ENCODE measurements around the gene TMEM94.

Gene TMEM94

DNA sequence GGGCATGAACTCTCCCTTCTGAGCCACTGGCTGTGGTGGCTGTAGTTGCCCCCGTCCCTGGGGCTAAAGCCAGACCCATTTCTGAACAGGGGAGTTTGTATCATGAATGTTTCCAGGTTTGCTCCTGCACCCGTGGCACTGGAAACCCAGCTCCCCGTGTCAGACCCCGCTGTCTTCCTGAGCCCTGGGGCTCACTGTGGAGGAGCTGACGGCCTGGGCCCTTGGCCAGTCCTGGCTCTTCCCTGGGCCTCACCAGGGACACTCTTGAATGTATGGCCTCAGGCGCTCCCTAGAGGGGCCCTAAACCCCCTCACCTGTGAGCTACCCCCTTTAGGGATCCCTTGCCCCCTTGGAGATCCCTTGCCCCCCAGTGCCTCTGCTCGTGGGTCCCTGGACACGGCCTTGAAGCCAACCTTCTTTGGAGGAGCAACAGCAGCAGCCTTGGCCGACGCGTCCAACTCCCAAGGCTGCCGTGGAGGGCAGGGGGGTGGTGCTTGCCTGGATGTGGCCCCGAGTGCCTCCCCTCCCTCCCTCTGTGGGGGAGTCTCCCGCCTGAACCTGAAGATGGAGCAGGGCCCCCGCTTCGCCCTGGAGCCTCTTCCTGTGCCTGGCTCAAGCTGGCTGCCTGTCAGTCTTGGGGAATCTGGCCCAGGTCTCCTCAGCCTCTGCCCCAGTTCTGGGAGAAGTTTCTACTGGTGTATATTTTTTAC is 43.0 kb downstream of the TMEM94 start:
- no peak for DNase-seq

DNA sequence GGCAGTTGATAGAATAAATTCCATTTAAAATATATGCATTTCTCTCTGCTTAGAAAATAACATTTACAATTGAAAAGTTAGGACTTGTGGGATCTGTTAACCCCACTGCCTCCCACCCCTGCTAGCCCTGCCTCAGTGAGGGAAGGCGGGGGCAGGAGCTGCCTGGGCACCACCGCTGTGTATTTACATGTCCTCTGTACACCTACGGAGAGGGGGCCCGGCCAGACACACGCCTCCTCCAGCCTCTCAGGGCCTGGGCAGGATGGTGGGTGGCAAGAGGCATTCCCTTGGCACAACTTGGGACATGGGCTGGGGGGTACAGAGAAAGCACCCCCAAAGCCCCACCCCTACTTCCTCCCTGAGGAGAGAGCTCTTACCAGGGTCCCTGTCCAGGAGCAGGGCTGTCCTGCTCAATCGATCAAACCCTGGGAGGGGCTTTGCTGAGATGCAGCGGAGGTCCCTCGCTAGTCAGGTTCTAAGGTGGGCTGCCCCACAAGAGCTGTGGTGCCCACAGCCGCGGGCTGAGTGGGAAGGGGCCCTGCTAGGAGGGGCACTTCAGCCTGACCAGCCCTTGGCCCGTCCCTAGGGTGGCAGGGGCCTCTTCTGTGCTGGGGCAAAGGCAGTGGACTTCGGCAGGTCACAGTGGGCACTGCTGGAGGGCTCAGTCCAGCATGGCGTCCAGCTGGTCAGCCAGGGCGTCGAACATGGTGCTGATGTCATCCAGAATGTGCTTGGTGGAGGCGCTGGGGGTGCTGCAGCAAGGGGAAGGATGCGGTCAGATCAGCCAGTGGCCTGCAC is 44.2 kb downstream of the TMEM94 start:
- DNase-seq = no peak

- DNase-seq = no peak
These were observed 45.1 kb downstream of the TMEM94 start for GRCh38 chr17:75501378-75502071.

DNA sequence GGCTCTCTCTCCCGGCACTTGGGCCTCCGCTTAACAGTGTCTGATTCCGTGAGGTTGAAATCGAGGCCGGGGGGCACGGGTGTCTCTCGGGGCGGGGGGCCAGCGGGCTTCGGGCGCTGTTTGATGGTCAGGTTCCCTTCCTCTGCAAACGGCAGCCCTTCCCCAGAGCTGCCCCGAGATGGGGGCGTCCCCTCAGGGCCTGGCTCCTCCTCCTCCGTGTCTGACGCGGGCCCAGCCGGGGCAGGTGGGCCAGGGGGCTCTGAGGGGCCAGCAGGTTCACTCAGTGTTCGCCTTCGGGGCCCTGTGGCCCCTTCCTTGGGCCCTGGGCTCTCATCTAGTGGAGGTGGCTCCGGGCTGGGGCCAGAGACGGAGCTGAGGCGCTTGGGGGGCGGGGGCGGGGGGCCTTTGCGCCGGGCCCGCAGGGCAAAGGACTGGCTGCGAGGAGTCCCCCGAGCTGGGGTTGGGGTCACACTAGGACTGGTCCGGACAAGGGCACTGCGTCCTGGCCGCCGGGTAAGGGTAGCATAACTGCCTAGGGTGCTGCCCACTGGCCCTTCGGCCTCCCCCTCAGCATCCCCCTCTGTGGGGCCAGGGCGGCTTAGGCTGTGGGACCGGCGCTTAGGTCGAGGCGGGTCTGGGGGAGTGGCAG is 45.8 kb downstream of the TMEM94 start:
- DNase-seq = no peak

GRCh38 chr17:75502721-75503329 is 46.4 kb downstream of the TMEM94 start:
- DNase-seq = no peak

DNA sequence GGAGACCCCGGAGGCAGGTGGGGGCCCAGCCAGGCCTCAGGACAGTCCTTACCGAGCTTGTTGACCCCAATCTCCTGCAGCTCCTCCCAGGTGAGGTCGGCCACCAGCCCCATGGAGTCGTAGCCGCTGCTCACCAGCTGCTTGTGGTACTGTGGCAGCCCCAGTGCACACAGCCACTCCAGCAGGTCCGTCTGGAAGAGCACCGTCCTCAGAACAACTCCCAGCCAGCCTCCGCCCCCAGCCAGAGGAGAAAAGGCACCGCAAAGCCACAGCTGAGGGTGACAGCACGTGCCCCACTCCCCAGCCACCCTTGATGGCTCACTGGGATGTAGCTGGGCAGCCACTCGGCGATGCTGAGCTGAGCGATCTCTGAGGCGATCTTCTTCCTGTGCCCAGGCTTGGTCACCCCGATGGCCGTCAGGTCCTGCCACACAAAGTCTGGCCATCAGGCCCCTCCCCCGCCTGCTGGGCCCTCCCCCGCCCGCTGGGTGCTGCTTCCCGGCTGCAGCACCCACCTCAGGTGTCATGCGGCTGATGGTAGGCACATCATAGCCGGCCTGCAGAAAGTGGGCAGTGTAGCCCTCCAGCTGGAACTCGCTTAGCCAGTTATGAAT is 47.0 kb downstream of the TMEM94 start:
- DNase-seq = no peak

DNA sequence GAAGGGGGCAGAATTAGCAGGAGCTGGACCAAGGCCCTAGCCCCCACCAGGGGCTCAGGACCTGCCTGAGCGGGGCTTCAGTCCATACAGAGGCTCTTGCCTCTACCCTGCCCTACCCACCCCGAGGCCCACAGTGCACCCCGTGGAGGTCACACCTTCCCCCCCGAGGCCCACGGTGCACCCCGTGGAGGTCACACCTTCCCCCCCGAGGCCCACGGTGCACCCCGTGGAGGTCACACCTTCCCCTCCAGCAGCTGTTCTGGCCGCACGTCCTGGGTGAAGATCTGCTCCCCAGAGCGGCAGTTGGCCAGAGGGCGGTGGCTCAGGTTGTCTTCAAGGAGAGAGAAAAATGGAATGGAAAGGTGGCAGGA is 47.5 kb downstream of the TMEM94 start:
- DNase-seq = peak in 1 of 2 donors; percentile 28

- DNase-seq = peak; percentile 49 to 53
These were observed 48.1 kb downstream of the TMEM94 start for GRCh38 chr17:75504347-75505151.

DNA sequence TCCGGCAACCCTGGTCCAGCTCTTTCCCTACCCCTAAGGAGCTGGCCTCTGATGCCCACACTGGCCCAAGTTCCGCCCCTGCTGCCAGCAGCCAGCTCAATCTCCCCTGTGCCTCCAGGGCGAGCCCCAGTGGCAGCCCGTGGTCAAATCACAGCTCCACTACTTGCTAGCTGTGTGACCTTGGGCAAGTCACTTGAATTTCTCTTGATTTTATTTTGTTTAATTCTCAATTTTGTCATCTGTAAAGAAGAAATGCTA is 48.6 kb downstream of the TMEM94 start:
- DNase-seq = no peak

GRCh38 chr17:75505640-75506039 is 49.2 kb downstream of the TMEM94 start:
- DNase-seq = no peak

GRCh38 chr17:75506134-75506533 is 49.7 kb downstream of the TMEM94 start:
- no peak for DNase-seq

DNA sequence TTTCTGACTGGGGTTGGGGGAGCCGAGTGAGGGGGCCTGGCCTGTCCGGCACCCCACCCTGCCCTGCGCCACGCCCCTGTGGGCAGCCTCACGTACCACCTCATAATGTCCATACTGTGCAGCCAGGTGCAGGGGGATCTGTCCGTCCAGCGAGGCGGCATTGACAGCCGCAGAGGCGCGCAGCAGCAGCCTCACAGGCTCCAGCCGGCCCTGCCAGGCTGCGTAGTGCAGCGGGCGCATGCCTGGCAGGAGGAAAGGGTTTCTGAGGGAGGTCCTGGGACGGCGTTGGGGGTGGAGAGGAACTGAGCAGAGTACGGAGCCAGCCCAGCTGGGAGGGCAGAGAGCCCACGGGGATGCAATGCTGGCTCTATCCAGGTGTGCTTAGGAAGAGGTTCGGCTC is 50.5 kb downstream of the TMEM94 start:
- no peak for DNase-seq

GRCh38 chr17:75507733-75508719 is 51.6 kb downstream of the TMEM94 start:
- DNase-seq = no peak

- no peak for DNase-seq
These were observed 52.5 kb downstream of the TMEM94 start for GRCh38 chr17:75508931-75509361.

DNA sequence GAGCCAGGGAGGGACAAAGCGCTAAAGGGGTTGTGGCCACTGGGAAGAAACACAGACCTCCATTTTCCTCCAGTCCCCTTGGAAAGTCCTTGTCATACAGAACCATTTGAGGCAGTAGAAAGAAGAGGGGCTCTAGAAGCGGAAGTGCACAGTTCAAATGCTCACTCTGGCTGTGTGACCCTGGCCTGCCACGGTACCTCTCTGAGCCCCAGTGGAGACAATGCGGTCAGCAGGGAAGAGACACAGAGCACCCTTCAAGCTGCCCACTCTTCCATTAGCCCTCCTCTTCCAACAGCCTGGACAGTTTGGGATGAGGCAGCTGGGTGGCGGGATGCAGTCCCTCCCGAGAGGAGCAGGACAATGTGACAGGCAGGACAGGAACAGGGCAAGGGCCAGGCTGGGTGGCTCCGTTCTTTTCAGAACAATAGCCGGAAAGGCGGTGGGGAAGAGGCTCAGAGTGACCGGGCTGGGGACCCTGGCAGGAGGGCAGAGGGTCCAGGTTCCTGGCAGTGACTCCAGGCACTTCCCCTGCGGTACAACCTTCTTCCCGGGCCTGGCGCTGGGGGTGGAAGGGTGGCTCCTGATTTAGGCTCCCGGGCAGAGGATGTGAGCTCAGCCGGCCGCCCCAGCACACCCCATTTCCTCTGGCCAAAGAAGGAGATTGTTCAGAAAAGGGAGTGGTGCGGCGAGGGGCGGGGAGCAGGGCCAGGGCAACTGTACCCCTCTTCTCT is 53.3 kb downstream of the TMEM94 start:
- DNase-seq = no peak

- no peak for DNase-seq
These were observed 54.8 kb downstream of the TMEM94 start for GRCh38 chr17:75511270-75511609.

DNA sequence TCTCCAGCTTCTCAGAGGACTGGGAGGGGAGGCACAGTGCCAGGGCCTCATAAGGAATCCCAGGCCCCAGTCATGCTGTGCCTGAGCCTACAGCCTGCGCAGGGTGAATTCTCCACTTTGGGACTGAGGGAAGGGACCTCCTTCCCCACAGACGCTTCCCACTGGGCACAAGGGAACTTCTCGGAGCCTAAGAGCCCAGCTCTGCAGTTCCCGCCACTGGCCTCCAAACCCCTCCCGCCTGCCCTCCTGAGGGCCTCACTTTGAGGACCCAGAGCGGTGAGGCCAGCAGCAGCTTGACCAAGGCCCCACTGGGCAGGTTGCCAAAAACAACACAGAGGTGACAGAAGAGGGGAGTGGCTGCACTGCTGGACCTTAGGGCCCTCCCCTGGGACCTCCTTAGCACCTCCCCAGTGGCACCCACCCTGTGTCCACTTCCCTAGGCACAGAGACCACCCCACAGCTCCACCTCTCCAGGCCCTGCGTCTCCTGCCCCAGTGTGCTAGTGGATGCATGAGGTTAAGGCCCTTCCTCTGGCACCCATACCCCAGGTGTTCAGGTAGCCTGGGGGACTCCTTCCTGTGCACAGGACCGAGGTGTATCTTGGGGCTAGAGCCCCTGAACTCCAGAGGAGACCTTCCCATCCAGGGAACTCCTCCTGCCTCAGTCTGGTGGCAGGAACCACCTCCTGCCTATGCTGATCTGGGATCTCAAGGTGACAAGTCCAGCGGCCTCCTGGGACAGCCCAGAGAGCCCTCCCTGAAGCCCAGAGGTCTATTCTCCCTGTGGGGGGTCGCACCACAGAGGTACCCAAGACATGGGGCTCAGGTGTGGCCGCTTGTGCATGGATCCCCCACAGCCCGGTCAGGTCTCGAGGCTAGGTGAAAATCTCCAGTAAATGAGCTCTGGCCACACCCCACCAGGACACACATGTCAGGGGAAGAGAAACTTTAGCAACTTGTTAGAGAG is 55.5 kb downstream of the TMEM94 start:
- DNase-seq = no peak

GRCh38 chr17:75512926-75513640 is 56.6 kb downstream of the TMEM94 start:
- no peak for DNase-seq

Measured in CD4-positive, alpha-beta T cell treated with Interferon alpha-2 for 1 hour (primary cell).